Prostate gland (tissue), 2 donors: ENCODE data around the gene CSDE1. TPM values are rescaled to one million over a fixed set of nuclear protein-coding genes. Genes with fewer than 3 reads are reported as not detected.
"Not testable (repeated sequence)": the region's sequence is repeated elsewhere in the genome, so short reads cannot be mapped to it uniquely, and the experiment has no call there.

ENCODE experiments used
- DNase-seq: peaks from one replicate; pipeline ENCODE4 v3.0.0-alpha.2; 2019; ENCODE audit warnings: low spot score
- H3K27ac ChIP-seq, 2 donors: fragments of 200-600 bp; sonication (generic); 2 replicates each; pipeline ENCODE4 v1.5.1; 2017 to 2019
- H3K27me3 ChIP-seq: fragments of 200-600 bp; sonication (generic); replicated peaks from 2 replicates; pipeline ENCODE4 v1.5.1; 2019; ENCODE audit not compliant: insufficient read depth
- H3K36me3 ChIP-seq, 2 donors: fragments of 200-600 bp; sonication (generic); 1 replicate in 1 of 2; 2 replicates in 1 of 2; pipeline versions ENCODE4 v1.5.1 to v1.8.1; 2017 to 2019
- H3K4me1 ChIP-seq: fragments of 200-600 bp; sonication (generic); replicated peaks from 2 replicates; pipeline ENCODE4 v1.5.1; 2019
- H3K4me3 ChIP-seq, 2 donors: fragments of 200-600 bp; sonication (generic); 2 replicates each; pipeline ENCODE4 v1.5.1; 2017 to 2019
- H3K9me3 ChIP-seq: fragments of 200-600 bp; sonication (generic); 2 replicates; pipeline ENCODE4 v1.5.1; 2017
- CTCF ChIP-seq, 4 experiments: fragments of 200-600 bp in 2 of 4; fragments of 450-650 bp in 2 of 4; sonication (generic) in 2 of 4; IDR thresholded peaks; 1 replicate in 3 of 4; 2 replicates in 1 of 4; pipeline ENCODE4 v1.5.1; 2016 to 2019; ENCODE audit warnings: antibody characterized with exemption in 4 of 4, mild to moderate bottlenecking in 2 of 4, moderate library complexity in 2 of 4
- POLR2A ChIP-seq: fragments of 450-650 bp; IDR thresholded peaks from one replicate; pipeline ENCODE4 v1.6.1; 2016; ENCODE audit warnings: antibody characterized with exemption, mild to moderate bottlenecking
- POLR2AphosphoS5 ChIP-seq: sonication (generic); formaldehyde crosslinking; IDR thresholded peaks from one replicate; pipeline ENCODE4 v1.6.1; 2017; ENCODE audit warnings: antibody characterized with exemption
- WGBS: methylation state at CpG from one replicate; pipeline ENCODE4 v1.1.5; 2018; 5-methylcytosine and 5-hydroxymethylcytosine counted together
- intact Hi-C: fragments of 100-400 bp; cut with DNase I; formaldehyde crosslinking; loops from one replicate; pipeline ENCODE4 v1.14.2; 2022
- total RNA-seq, 2 donors: library from RNA; depleted of rRNA; stranded (reverse); fragments of >200 nt; gene quantifications; one replicate each; pipeline ENCODE4 v1.1.0, GENCODE V29; 2016

The CSDE1 gene
- total RNA-seq, 2 donors from 2014 or later = 458 to 889 TPM

GRCh38 chr1:114782476-114782875 lies 24.7 kb upstream of the CSDE1 start:
- TF ChIP-seq CTCF (IDR thresholded peaks at IDR 0.05) = no peak
- no peak for TF ChIP-seq POLR2A
- no peak for TF ChIP-seq POLR2AphosphoS5
- Histone ChIP-seq H3K4me3 (no peak overlapping the region), H3K9me3 (no peaks in the 10 kb centered on the region), H3K27me3 (no peaks in the 10 kb centered on the region), H3K36me3 (no peaks in the 10 kb centered on the region), H3K4me1 (no peaks in the 10 kb centered on the region), H3K27ac (no peak overlapping the region)
- no peak for DNase-seq
- 68% methylated on average over 5 of the region's 5 CpGs for WGBS
- intact Hi-C loops = no loop called here

- no peaks in the 10 kb centered on the region for H3K36me3 ChIP-seq
- TF ChIP-seq POLR2AphosphoS5 (peak; percentile 95), POLR2A (peak; percentile 72), CTCF (IDR thresholded peaks at IDR 0.05) (peak in 1 of 4 experiments; percentile 14)
- WGBS = 20% methylated on average over 52 of the region's 53 CpGs
- peak; percentile 88 for DNase-seq
- H3K27ac ChIP-seq = peak within 1 kb of the TSS; percentile 81 to 90
- no peaks in the 10 kb centered on the region for H3K9me3 ChIP-seq
- peak within 1 kb of the TSS; percentile 71 to 74 for H3K4me3 ChIP-seq
- no peaks in the 10 kb centered on the region for H3K4me1 ChIP-seq
- intact Hi-C loops = no loop called here
- H3K27me3 ChIP-seq = no peaks in the 10 kb centered on the region
These were observed 22.8 kb upstream of the CSDE1 start, which contains the start of gene SIKE1 for GRCh38 chr1:114780344-114781226. SIKE1 (minus strand) TSS chr1:114780685; CDS start chr1:114780607, 78 bp downstream.

GRCh38 chr1:114779722-114780121 lies 21.9 kb upstream of the CSDE1 start:
- Histone ChIP-seq H3K27ac (peak overlapping the region; percentile 81 to 90), H3K9me3 (no peaks in the 10 kb centered on the region), H3K4me1 (no peaks in the 10 kb centered on the region), H3K4me3 (peak overlapping the region; percentile 71 to 74), H3K27me3 (no peaks in the 10 kb centered on the region), H3K36me3 (no peaks in the 10 kb centered on the region)
- intact Hi-C loops = no loop called here
- DNase-seq = no peak
- no peak for TF ChIP-seq POLR2AphosphoS5
- no peak for TF ChIP-seq POLR2A
- TF ChIP-seq CTCF (IDR thresholded peaks at IDR 0.05) = no peak

- DNase-seq, H3K4me3 ChIP-seq, H3K4me1 ChIP-seq, H3K27me3 ChIP-seq, H3K36me3 ChIP-seq, intact Hi-C loops, H3K9me3 ChIP-seq, H3K27ac ChIP-seq: not testable (repeated sequence)
- WGBS = 97% methylated on average over 4 of the region's 4 CpGs
These were observed 18.9 kb upstream of the CSDE1 start for GRCh38 chr1:114776726-114777125.

- WGBS = 96% methylated on average over 1 of the region's 1 CpG
- Histone ChIP-seq H3K4me3 (no peak overlapping the region), H3K36me3 (no peaks in the 10 kb centered on the region), H3K27ac (no peak overlapping the region), H3K4me1 (no peaks in the 10 kb centered on the region), H3K27me3 (no peaks in the 10 kb centered on the region), H3K9me3 (no peaks in the 10 kb centered on the region)
- no peak for DNase-seq
- intact Hi-C loops = no loop called here
- TF ChIP-seq POLR2A (no peak), POLR2AphosphoS5 (no peak), CTCF (IDR thresholded peaks at IDR 0.05) (no peak)
These were observed 14.2 kb upstream of the CSDE1 start for GRCh38 chr1:114771992-114772391.
